HepG2 (cell line): ENCODE data around the gene ZBTB32. TPM values are rescaled to one million over a fixed set of nuclear protein-coding genes. Genes with fewer than 3 reads are reported as not detected.

ENCODE experiments used
- ATAD3A ChIP-seq: sonication (generic); formaldehyde crosslinking; IDR thresholded peaks from 2 replicates; pipeline ENCODE4 v1.4.0; 2020; ENCODE audit warnings: missing genetic modification reagents
- JUN ChIP-seq: sonication (generic); formaldehyde crosslinking; IDR thresholded peaks from 2 replicates; pipeline ENCODE4 v1.4.0; 2020; ENCODE audit warnings: mild to moderate bottlenecking, missing genetic modification reagents
- KLF13 ChIP-seq: sonication (generic); formaldehyde crosslinking; IDR thresholded peaks from 2 replicates; pipeline ENCODE4 v1.4.0; 2020; ENCODE audit warnings: mild to moderate bottlenecking, missing genetic modification reagents
- NR2F6 ChIP-seq, 2 experiments: IDR thresholded peaks; 2 replicates each; pipeline ENCODE4 v1.6.1; 2016; ENCODE audit warnings: antibody characterized with exemption in 1 of 2, mild to moderate bottlenecking in 1 of 2
- RELA ChIP-seq: sonication (generic); formaldehyde crosslinking; IDR thresholded peaks from 2 replicates; pipeline ENCODE4 v1.4.0; 2020; ENCODE audit warnings: missing genetic modification reagents
- ZNF124 ChIP-seq: sonication (generic); formaldehyde crosslinking; IDR thresholded peaks from 2 replicates; pipeline ENCODE4 v1.4.0; 2020; ENCODE audit warnings: missing genetic modification reagents
- ZNF614 ChIP-seq: IDR thresholded peaks from 2 replicates; pipeline ENCODE4 v1.6.1; 2018; ENCODE audit warnings: missing biosample characterization, missing genetic modification reagents, inconsistent platforms, borderline replicate concordance
- ZNF747 ChIP-seq: sonication (generic); formaldehyde crosslinking; IDR thresholded peaks from 2 replicates; pipeline ENCODE4 v1.8.1; 2023; ENCODE audit warnings: missing genetic modification reagents, mild to moderate bottlenecking, borderline replicate concordance
- ZSCAN12 ChIP-seq: sonication (generic); formaldehyde crosslinking; IDR thresholded peaks from 2 replicates; pipeline ENCODE4 v1.9.0; 2021; ENCODE audit warnings: mild to moderate bottlenecking, missing genetic modification reagents
- ZSCAN22 ChIP-seq: sonication (generic); formaldehyde crosslinking; IDR thresholded peaks from 2 replicates; pipeline ENCODE4 v1.4.0; 2020; ENCODE audit warnings: mild to moderate bottlenecking, missing genetic modification reagents
- polyA plus RNA-seq, 8 experiments: library from polyadenylated mRNA; depleted of rRNA in 3 of 8; stranded (reverse) in 7 of 8; unstranded in 1 of 8; fragments of >200 nt; fragmentation: Illumina TruSeq in 4 of 8; extraction: Trizol in 4 of 8; gene quantifications; 2 replicates each; pipeline versions ENCODE4 v1.2.1 to v1.2.3, GENCODE V29; 2011 to 2016; ENCODE audit warnings: low read depth in 4 of 8, missing spikeins in 1 of 8, mixed read lengths in 1 of 8; ENCODE audit not compliant: insufficient read depth in 1 of 8
- total RNA-seq, 5 experiments: library from RNA; depleted of rRNA; stranded (reverse); fragments of >200 nt; fragmentation: Illumina TruSeq; extraction: Trizol; gene quantifications; 2 replicates each; pipeline ENCODE4 v1.2.3, GENCODE V29; 2016; ENCODE audit warnings: low read depth in 1 of 5
- TF ChIP-seq, protein P1 (sequence below): sonication (generic); formaldehyde crosslinking; IDR thresholded peaks from 2 replicates; pipeline ENCODE4 v1.5.1; 2020; ENCODE audit warnings: missing genetic modification reagents, mild to moderate bottlenecking, borderline replicate concordance
- TF ChIP-seq, protein P2 (sequence below): sonication (generic); formaldehyde crosslinking; IDR thresholded peaks from 2 replicates; pipeline ENCODE4 v1.5.0; 2020; ENCODE audit warnings: mild to moderate bottlenecking, missing genetic modification reagents, borderline replicate concordance
- TF ChIP-seq, protein P3 (sequence below): IDR thresholded peaks from 2 replicates; pipeline ENCODE4 v1.6.1; 2016; ENCODE audit warnings: low read depth, borderline replicate concordance
- TF ChIP-seq, protein P4 (sequence below): sonication (generic); formaldehyde crosslinking; IDR thresholded peaks from 2 replicates; pipeline ENCODE4 v1.4.0; 2020; ENCODE audit warnings: missing genetic modification reagents, borderline replicate concordance
- TF ChIP-seq, protein P5 (sequence below): sonication (generic); formaldehyde crosslinking; IDR thresholded peaks from one replicate; pipeline ENCODE4 v1.5.1; 2020; ENCODE audit warnings: mild to moderate bottlenecking, missing genetic modification reagents; ENCODE audit errors: not compliant biosample characterization

Gene ZBTB32
- total and polyA plus RNA-seq, 2 of the 13 experiments (the other 11 are each of a cell fraction or from before 2014, with no cell fraction given): not detected

DNA sequence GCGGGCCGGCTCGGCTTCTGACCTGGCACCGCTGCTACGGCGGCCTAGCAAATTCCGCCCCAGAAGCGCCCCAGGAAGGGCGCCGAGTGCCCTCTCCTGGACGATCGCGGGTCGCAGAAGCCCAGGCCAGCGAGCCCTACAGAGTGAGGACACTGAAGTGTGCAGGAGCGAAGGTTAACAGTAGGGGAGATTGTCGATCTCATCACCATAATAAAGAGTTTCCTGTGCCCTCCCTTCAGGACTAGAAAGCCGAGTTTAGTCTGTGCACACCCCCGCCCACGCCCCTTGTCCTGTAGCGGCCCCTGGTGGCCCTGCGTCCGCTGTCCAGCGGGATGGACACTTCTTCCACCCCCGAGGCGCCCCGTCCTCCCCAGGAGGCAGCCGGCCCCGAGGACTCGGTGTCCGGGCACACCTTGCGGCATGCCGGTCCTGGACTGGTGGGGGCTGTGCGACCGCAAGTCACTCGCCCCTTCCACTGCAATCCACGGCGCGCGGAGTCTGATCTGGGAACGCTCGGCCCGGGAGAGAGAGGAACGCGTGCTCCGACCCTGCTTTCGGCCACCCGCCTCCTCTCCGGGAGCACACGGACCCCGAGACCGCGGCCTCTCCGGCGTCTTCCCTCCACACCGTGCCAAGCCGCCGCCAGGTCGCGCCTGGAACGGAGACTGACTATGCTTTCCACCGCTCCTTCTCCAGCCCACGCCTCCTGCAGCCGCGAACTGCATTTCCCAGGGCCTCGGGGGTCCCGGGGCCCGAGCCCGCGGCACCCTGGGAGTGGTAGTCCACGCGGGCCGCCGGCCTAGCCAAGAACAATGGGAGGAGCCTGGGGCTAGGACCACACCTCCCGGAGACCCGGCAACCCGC is 12.7 kb downstream of the ZBTB32 start (continued):
- TF ChIP-seq, protein P1, sequence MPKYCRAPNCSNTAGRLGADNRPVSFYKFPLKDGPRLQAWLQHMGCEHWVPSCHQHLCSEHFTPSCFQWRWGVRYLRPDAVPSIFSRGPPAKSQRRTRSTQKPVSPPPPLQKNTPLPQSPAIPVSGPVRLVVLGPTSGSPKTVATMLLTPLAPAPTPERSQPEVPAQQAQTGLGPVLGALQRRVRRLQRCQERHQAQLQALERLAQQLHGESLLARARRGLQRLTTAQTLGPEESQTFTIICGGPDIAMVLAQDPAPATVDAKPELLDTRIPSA (CRISPR knock-in tag): 0 out of 2 replicates have a peak, but pooled peaks have one; percentile 22
- TF ChIP-seq ZSCAN22 (CRISPR knock-in tag) (peak; percentile 34; the same call in 1 of the 2 replicates), JUN (CRISPR knock-in tag) (no peak), ATAD3A (CRISPR knock-in tag) (no peak), ZSCAN12 (CRISPR knock-in tag) (peak; percentile 76; the same call in 1 of the 2 replicates), ZNF747 (CRISPR knock-in tag) (no peak; the same call in 1 of the 2 replicates), NR2F6 (IDR thresholded peaks at IDR 0.05) (peak; percentile 31; the same call in 1 of the 2 replicates), NR2F6 (CRISPR knock-in tag; IDR thresholded peaks at IDR 0.05) (peak; percentile 27; the same call in 1 of the 2 replicates), KLF13 (CRISPR knock-in tag) (no peak), RELA (CRISPR knock-in tag) (no peak; the same call in 1 of the 2 replicates), ZNF614 (CRISPR knock-in tag) (peak; percentile 87), ZNF124 (CRISPR knock-in tag) (peak; percentile 20)
- TF ChIP-seq, protein P2, sequence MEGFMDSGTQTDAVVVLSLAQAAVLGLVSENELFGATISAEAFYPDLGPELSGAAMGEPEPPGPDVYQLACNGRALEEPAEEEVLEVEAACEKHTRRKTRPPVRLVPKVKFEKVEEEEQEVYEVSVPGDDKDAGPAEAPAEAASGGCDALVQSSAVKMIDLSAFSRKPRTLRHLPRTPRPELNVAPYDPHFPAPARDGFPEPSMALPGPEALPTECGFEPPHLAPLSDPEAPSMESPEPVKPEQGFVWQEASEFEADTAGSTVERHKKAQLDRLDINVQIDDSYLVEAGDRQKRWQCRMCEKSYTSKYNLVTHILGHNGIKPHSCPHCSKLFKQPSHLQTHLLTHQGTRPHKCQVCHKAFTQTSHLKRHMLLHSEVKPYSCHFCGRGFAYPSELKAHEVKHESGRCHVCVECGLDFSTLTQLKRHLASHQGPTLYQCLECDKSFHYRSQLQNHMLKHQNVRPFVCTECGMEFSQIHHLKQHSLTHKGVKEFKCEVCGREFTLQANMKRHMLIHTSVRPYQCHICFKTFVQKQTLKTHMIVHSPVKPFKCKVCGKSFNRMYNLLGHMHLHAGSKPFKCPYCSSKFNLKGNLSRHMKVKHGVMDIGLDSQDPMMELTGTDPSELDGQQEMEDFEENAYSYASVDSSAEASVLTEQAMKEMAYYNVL (CRISPR knock-in tag): peak; percentile 57
- TF ChIP-seq, protein P3, sequence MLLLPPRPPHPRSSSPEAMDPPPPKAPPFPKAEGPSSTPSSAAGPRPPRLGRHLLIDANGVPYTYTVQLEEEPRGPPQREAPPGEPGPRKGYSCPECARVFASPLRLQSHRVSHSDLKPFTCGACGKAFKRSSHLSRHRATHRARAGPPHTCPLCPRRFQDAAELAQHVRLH: no peak
- TF ChIP-seq, protein P4, sequence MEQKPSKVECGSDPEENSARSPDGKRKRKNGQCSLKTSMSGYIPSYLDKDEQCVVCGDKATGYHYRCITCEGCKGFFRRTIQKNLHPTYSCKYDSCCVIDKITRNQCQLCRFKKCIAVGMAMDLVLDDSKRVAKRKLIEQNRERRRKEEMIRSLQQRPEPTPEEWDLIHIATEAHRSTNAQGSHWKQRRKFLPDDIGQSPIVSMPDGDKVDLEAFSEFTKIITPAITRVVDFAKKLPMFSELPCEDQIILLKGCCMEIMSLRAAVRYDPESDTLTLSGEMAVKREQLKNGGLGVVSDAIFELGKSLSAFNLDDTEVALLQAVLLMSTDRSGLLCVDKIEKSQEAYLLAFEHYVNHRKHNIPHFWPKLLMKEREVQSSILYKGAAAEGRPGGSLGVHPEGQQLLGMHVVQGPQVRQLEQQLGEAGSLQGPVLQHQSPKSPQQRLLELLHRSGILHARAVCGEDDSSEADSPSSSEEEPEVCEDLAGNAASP (CRISPR knock-in tag): no peak; the same call in 1 of the 2 replicates
- TF ChIP-seq, protein P5, sequence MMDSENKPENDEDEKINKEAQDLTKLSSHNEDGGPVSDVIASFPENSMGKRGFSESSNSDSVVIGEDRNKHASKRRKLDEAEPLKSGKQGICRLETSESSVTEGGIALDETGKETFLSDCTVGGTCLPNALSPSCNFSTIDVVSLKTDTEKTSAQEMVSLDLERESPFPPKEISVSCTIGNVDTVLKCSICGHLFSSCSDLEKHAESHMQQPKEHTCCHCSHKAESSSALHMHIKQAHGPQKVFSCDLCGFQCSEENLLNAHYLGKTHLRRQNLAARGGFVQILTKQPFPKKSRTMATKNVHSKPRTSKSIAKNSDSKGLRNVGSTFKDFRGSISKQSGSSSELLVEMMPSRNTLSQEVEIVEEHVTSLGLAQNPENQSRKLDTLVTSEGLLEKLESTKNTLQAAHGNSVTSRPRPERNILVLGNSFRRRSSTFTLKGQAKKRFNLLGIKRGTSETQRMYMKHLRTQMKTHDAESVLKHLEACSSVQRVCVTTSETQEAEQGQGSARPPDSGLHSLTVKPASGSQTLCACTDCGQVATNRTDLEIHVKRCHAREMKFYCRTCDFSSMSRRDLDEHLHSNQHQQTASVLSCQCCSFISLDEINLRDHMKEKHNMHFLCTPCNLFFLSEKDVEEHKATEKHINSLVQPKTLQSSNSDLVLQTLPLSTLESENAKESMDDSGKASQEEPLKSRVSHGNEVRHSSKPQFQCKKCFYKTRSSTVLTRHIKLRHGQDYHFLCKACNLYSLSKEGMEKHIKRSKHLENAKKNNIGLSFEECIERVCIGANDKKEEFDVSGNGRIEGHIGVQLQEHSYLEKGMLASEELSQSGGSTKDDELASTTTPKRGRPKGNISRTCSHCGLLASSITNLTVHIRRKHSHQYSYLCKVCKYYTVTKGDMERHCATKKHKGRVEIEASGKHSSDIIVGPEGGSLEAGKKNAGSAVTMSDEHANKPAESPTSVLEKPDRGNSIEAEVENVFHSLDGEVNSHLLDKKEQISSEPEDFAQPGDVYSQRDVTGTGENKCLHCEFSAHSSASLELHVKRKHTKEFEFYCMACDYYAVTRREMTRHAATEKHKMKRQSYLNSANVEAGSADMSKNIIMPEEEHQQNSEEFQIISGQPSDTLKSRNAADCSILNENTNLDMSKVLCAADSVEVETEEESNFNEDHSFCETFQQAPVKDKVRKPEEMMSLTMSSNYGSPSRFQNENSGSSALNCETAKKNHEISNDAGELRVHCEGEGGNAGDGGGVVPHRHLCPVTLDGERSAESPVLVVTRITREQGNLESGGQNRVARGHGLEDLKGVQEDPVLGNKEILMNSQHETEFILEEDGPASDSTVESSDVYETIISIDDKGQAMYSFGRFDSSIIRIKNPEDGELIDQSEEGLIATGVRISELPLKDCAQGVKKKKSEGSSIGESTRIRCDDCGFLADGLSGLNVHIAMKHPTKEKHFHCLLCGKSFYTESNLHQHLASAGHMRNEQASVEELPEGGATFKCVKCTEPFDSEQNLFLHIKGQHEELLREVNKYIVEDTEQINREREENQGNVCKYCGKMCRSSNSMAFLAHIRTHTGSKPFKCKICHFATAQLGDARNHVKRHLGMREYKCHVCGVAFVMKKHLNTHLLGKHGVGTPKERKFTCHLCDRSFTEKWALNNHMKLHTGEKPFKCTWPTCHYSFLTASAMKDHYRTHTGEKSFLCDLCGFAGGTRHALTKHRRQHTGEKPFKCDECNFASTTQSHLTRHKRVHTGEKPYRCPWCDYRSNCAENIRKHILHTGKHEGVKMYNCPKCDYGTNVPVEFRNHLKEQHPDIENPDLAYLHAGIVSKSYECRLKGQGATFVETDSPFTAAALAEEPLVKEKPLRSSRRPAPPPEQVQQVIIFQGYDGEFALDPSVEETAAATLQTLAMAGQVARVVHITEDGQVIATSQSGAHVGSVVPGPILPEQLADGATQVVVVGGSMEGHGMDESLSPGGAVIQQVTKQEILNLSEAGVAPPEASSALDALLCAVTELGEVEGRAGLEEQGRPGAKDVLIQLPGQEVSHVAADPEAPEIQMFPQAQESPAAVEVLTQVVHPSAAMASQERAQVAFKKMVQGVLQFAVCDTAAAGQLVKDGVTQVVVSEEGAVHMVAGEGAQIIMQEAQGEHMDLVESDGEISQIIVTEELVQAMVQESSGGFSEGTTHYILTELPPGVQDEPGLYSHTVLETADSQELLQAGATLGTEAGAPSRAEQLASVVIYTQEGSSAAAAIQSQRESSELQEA (CRISPR knock-in tag): no peak
